ENCODE results near the gene CRADD. TPM values are rescaled to one million over a fixed set of nuclear protein-coding genes. Genes with fewer than 3 reads are reported as not detected.

CRADD gene
- total RNA-seq, 1 donor from 2014 or later: 41.2 TPM

- no peaks in the 10 kb centered on the region for H3F3A ChIP-seq (ENCODE audit: low read depth)
- no peak overlapping the region for H3K4me2 ChIP-seq
- no peak overlapping the region for H3K27ac ChIP-seq
- no peaks in the 10 kb centered on the region for H3K9me3 ChIP-seq (ENCODE audit: low read depth)
- Mint-ChIP-seq H3K4me1 (peaks cover 18% of the 10 kb centered on the region), H3K36me3 (no peaks in the 10 kb centered on the region), H3K4me3 (no peak overlapping the region), H3K9me3 (peaks cover 4% of the 10 kb centered on the region), H3K27me3 (ENCODE audit: insufficient read depth, low read depth) (peaks cover 3% of the 10 kb centered on the region), H3K27ac (no peak overlapping the region)
- H2AFZ ChIP-seq (replicated peaks): no peak overlapping the region
- H3K79me2 ChIP-seq (ENCODE audit: low read depth): no peaks in the 10 kb centered on the region
- H3K4me3 ChIP-seq: no peak overlapping the region
- H4K20me1 ChIP-seq (ENCODE audit: low read depth): no peaks in the 10 kb centered on the region
- DNase-seq (ENCODE audit: low spot score): no peak
- H3K36me3 ChIP-seq: no peaks in the 10 kb centered on the region
- H3K9ac ChIP-seq: no peak overlapping the region
- no peaks in the 10 kb centered on the region for H3K4me1 ChIP-seq
- H3K27me3 ChIP-seq: no peaks in the 10 kb centered on the region
- TF ChIP-seq EZH2phosphoT487 (IDR thresholded peaks at IDR 0.05) (no peak), EZH2 (IDR thresholded peaks at IDR 0.05) (no peak)
- TF ChIP-seq, protein P1, sequence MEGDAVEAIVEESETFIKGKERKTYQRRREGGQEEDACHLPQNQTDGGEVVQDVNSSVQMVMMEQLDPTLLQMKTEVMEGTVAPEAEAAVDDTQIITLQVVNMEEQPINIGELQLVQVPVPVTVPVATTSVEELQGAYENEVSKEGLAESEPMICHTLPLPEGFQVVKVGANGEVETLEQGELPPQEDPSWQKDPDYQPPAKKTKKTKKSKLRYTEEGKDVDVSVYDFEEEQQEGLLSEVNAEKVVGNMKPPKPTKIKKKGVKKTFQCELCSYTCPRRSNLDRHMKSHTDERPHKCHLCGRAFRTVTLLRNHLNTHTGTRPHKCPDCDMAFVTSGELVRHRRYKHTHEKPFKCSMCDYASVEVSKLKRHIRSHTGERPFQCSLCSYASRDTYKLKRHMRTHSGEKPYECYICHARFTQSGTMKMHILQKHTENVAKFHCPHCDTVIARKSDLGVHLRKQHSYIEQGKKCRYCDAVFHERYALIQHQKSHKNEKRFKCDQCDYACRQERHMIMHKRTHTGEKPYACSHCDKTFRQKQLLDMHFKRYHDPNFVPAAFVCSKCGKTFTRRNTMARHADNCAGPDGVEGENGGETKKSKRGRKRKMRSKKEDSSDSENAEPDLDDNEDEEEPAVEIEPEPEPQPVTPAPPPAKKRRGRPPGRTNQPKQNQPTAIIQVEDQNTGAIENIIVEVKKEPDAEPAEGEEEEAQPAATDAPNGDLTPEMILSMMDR (IDR thresholded peaks at IDR 0.05): no peak
Measured at GRCh38 chr12:93663729-93664084, 13.5 kb upstream of the CRADD start.

- H3K9me3 ChIP-seq (ENCODE audit: low read depth): no peaks in the 10 kb centered on the region
- Mint-ChIP-seq H3K36me3 (no peaks in the 10 kb centered on the region), H3K4me1 (peaks cover 18% of the 10 kb centered on the region), H3K4me3 (no peak overlapping the region), H3K9me3 (peaks cover 5% of the 10 kb centered on the region), H3K27ac (peak overlapping the region; percentile 78), H3K27me3 (ENCODE audit: insufficient read depth, low read depth) (peaks cover 3% of the 10 kb centered on the region)
- DNase-seq (ENCODE audit: low spot score): no peak
- no peaks in the 10 kb centered on the region for H3F3A ChIP-seq (ENCODE audit: low read depth)
- H2AFZ ChIP-seq (replicated peaks): no peak overlapping the region
- no peaks in the 10 kb centered on the region for H4K20me1 ChIP-seq (ENCODE audit: low read depth)
- no peak overlapping the region for H3K9ac ChIP-seq
- no peak overlapping the region for H3K4me3 ChIP-seq
- H3K27ac ChIP-seq: no peak overlapping the region
- TF ChIP-seq EZH2phosphoT487 (IDR thresholded peaks at IDR 0.05) (no peak), EZH2 (IDR thresholded peaks at IDR 0.05) (no peak)
- TF ChIP-seq, protein P1 (IDR thresholded peaks at IDR 0.05): no peak
- no peaks in the 10 kb centered on the region for H3K27me3 ChIP-seq
- no peaks in the 10 kb centered on the region for H3K36me3 ChIP-seq
- no peak overlapping the region for H3K4me2 ChIP-seq
- H3K79me2 ChIP-seq (ENCODE audit: low read depth): no peaks in the 10 kb centered on the region
- no peaks in the 10 kb centered on the region for H3K4me1 ChIP-seq
Measured at GRCh38 chr12:93664573-93665138, 12.5 kb upstream of the CRADD start.

DNA sequence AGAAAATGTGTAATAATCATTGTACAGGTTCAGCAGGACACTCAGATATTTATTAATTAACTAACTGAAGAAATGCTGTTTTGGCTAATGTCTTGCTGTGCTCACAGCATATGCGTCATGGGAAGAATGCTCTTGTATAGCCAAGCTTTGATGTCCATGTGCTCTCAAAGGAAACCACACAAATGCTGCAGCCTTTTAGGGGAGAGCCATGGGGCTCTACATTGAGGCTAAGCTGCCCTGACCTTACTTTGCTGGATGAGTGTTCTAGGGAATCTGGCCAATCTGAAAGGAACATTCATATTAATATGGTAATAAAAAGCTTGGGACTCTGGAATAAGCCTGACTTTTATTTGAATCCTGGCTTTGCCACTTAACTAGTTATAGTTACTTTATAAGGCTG, 9.5 kb upstream of the CRADD start:
- Histone ChIP-seq H3K27ac (no peak overlapping the region), H3K4me1 (no peaks in the 10 kb centered on the region), H3K9ac (no peak overlapping the region), H2AFZ (replicated peaks) (no peak overlapping the region), H3K4me3 (no peak overlapping the region), H3K79me2 (ENCODE audit: low read depth) (no peaks in the 10 kb centered on the region), H3K36me3 (no peaks in the 10 kb centered on the region), H3F3A (ENCODE audit: low read depth) (no peaks in the 10 kb centered on the region), H3K27me3 (no peaks in the 10 kb centered on the region), H3K4me2 (no peak overlapping the region), H4K20me1 (ENCODE audit: low read depth) (no peaks in the 10 kb centered on the region), H3K9me3 (ENCODE audit: low read depth) (no peaks in the 10 kb centered on the region)
- no peak for DNase-seq (ENCODE audit: low spot score)
- TF ChIP-seq EZH2 (IDR thresholded peaks at IDR 0.05) (no peak), EZH2phosphoT487 (IDR thresholded peaks at IDR 0.05) (no peak)
- TF ChIP-seq, protein P1 (IDR thresholded peaks at IDR 0.05): no peak
- Mint-ChIP-seq H3K27ac (no peak overlapping the region), H3K4me3 (no peak overlapping the region), H3K27me3 (ENCODE audit: insufficient read depth, low read depth) (peaks cover 3% of the 10 kb centered on the region), H3K36me3 (no peaks in the 10 kb centered on the region), H3K9me3 (peaks cover 5% of the 10 kb centered on the region), H3K4me1 (peaks cover 6% of the 10 kb centered on the region)
